CD4-positive, alpha-beta T cell (primary cell): ENCODE results near the gene MAP3K7CL. TPM values are rescaled to one million over a fixed set of nuclear protein-coding genes. Genes with fewer than 3 reads are reported as not detected.

Experiments
- ATAC-seq: fragments of 200-7000 bp; cut with Tn5 transposase; one replicate; pipeline ENCODE4 v1.10.0; 2022; ENCODE audit warnings: mild to moderate bottlenecking; ENCODE audit not compliant: poor library complexity
- CTCF ChIA-PET: fragments of 350-600 bp; sonication (Branson Sonifier 250); formaldehyde crosslinking; loops from one replicate; lab custom pipeline; 2021; ENCODE audit warnings: antibody characterized with exemption, inconsistent platforms; lab: Charles Lee
- POLR2A ChIA-PET: fragments of 350-600 bp; sonication (Branson Sonifier 250); formaldehyde crosslinking; loops from one replicate; lab custom pipeline; 2021; ENCODE audit warnings: antibody characterized with exemption, inconsistent platforms; lab: Charles Lee
- DNase-seq, 14 experiments: peaks; one replicate each; pipeline ENCODE4 v3.0.0-alpha.2; 2013 to 2020; ENCODE audit warnings: mixed read lengths in 2 of 14
- H3K27ac ChIP-seq, 2 donors: one replicate each; pipeline versions ENCODE4 v1.5.1 to v1.7.0; 2013; ENCODE audit warnings: low read length in 2 of 2, low read depth in 1 of 2, mild to moderate bottlenecking in 1 of 2
- H3K27me3 ChIP-seq, 2 experiments: 1 replicate in 1 of 2; 2 replicates in 1 of 2; pipeline versions ENCODE4 v1.6.1 to v1.7.0; 2013; ENCODE audit warnings: low read length in 2 of 2, control low read depth in 1 of 2, mild to moderate bottlenecking in 1 of 2, moderate library complexity in 1 of 2; ENCODE audit not compliant: insufficient read depth in 2 of 2, control insufficient read depth in 1 of 2
- H3K36me3 ChIP-seq: one replicate; pipeline ENCODE4 v1.6.1; 2013; ENCODE audit warnings: low read length, control low read depth; ENCODE audit not compliant: insufficient read depth
- H3K4me1 ChIP-seq: one replicate; pipeline ENCODE4 v1.6.1; 2013; ENCODE audit warnings: low read length, control low read depth; ENCODE audit not compliant: insufficient read depth
- H3K4me3 ChIP-seq: one replicate; pipeline ENCODE4 v1.5.1; 2013; ENCODE audit warnings: mild to moderate bottlenecking, low read length, moderate library complexity
- H3K9me3 ChIP-seq, 2 experiments: 1 replicate in 1 of 2; 2 replicates in 1 of 2; pipeline versions ENCODE4 v1.6.1 to v1.7.0; 2013; ENCODE audit warnings: low read length in 2 of 2, mild to moderate bottlenecking in 2 of 2, control low read depth in 1 of 2, moderate library complexity in 1 of 2; ENCODE audit not compliant: control insufficient read depth in 1 of 2, insufficient read depth in 1 of 2
- H3K27ac Mint-ChIP-seq: one replicate; pipeline ENCODE4 v1.8.0; 2020; ENCODE audit warnings: mixed read lengths
- H3K27me3 Mint-ChIP-seq: one replicate; pipeline ENCODE4 v1.8.0; 2021; ENCODE audit warnings: mixed read lengths
- H3K36me3 Mint-ChIP-seq: one replicate; pipeline ENCODE4 v1.8.0; 2021; ENCODE audit warnings: low read depth, mixed read lengths
- H3K4me1 Mint-ChIP-seq: one replicate; pipeline ENCODE4 v1.8.0; 2021; ENCODE audit warnings: low read depth, mixed read lengths
- H3K4me3 Mint-ChIP-seq: one replicate; pipeline ENCODE4 v1.8.0; 2020; ENCODE audit warnings: mild to moderate bottlenecking, mixed read lengths
- H3K9me3 Mint-ChIP-seq: one replicate; pipeline ENCODE4 v1.8.0; 2020; ENCODE audit warnings: mixed read lengths
- CTCF ChIP-seq: fragments of 200-600 bp; IDR thresholded peaks from one replicate; pipeline ENCODE4 v1.8.0; 2022; ENCODE audit warnings: antibody characterized with exemption, mild to moderate bottlenecking
- intact Hi-C, 2 experiments: fragments of 100-400 bp; cut with DNase I in 1 of 2; cut with micrococcal nuclease in 1 of 2; formaldehyde crosslinking; loops; one replicate each; pipeline versions ENCODE4 v1.15.1 to v1.9.0; 2023 to 2025; cut with DNase I, micrococcal nuclease
- total RNA-seq, 174 experiments: library from RNA in 2 of 174; stranded (reverse) in 2 of 174; gene quantifications; one replicate each; pipeline ENCODE4 v1.2.3 and lab custom pipeline; 2021 to 2026

The MAP3K7CL gene
- total RNA-seq, 2 experiments from 2014 or later, result 4.6 to 4.7 TPM

DNA sequence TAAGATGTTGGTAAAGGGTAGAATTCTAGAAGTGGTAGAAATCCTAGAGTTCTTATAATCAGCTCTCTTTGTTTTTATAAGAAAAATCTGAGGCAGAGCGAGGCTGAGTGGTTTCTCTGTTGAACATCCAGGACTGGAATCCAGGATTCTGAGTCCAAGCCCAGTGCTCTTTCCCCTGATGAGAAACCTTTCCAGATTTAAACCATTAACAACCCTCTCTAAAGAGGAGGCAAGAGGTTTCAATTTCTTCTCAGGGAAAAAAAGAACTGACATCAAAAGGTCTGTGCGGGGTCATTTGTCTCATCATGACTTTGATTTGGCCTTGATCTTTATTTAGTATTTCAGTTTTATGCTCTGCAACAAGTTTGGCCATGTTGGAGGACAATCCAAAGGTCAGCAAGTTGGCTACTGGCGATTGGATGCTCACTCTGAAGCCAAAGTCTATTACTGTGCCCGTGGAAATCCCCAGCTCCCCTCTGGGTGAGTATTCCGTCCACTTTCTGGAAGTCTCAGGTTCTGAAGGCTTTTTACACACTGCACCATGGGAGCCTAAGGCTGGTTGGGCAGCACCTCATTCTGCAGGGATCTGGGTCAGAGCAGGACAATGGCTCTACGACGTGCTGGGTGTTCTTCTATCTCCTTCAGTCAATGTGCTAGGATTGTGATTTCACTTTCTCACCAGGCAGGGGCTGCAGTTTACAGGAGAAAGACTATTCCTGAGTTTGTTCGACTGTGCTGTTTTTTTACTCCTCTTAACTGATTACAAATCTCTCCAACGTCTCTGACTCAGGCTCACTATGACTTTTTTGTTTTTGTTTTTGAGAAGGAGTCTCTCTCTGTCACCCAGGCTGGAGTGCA, 38.1 kb upstream of the MAP3K7CL start:
- ATAC-seq, result no peak
- ChIA-PET CTCF (interaction anchor here (1.2 kb wide), 1 partner anchor 284 kb away, joined by 3 read pairs; no protein-coding TSS in a partner anchor), POLR2A (no interaction called here)
- intact Hi-C loops, result loop anchor here in 1 of 2 experiments (1.0 to 10.0 kb wide), 2 partner anchors 281 to 382 kb away; no protein-coding TSS in a partner anchor
- Histone ChIP-seq H3K4me3 (no peak overlapping the region), H3K9me3 (no peaks in the 10 kb centered on the region), H3K27ac (no peak overlapping the region), H3K36me3 (peaks cover 8% of the 10 kb centered on the region), H3K27me3 (no peaks in the 10 kb centered on the region), H3K4me1 (no peaks in the 10 kb centered on the region)
- DNase-seq, result no peak
- Mint-ChIP-seq H3K4me3 (no peak overlapping the region), H3K9me3 (no peaks in the 10 kb centered on the region), H3K4me1 (no peaks in the 10 kb centered on the region), H3K27me3 (no peaks in the 10 kb centered on the region), H3K36me3 (peaks cover 9% of the 10 kb centered on the region), H3K27ac (no peak overlapping the region)
- no peak for TF ChIP-seq CTCF

GRCh38 chr21:29096218-29097015, 34.0 kb upstream of the MAP3K7CL start:
- POLR2A ChIA-PET, result no interaction called here
- Mint-ChIP-seq H3K4me3 (no peak overlapping the region), H3K36me3 (peaks cover 17% of the 10 kb centered on the region), H3K27me3 (no peaks in the 10 kb centered on the region), H3K27ac (no peak overlapping the region), H3K4me1 (no peaks in the 10 kb centered on the region), H3K9me3 (no peaks in the 10 kb centered on the region)
- Histone ChIP-seq H3K9me3 (no peaks in the 10 kb centered on the region), H3K4me1 (no peaks in the 10 kb centered on the region), H3K27ac (no peak overlapping the region), H3K27me3 (no peaks in the 10 kb centered on the region), H3K36me3 (peaks cover 8% of the 10 kb centered on the region), H3K4me3 (no peak overlapping the region)
- intact Hi-C loops, result loop anchor here in 1 of 2 experiments (10.0 kb wide), 1 partner anchor 378 kb away; no protein-coding TSS in a partner anchor
- CTCF ChIA-PET, result no interaction called here
- no peak for TF ChIP-seq CTCF
- DNase-seq, result no peak
- ATAC-seq, result no peak

DNA sequence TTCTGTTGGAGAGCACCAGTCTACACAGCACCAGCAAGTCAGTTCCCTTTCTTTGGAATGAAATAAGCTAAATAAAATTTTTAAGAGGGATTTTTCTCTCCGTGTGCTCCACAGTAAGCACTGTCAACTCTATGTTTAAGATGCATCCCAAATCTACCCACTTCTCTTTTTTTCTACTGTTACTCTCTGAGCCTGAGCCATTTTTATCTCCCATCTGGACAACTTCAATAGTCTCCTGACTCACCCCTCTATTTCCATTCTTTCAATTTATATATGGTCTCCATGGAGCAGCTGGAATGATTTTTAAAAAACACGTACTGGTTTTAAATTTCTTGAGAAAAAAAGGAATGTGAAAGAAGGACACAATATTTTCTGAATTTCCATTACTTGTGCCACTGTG, 32.3 kb upstream of the MAP3K7CL start:
- Mint-ChIP-seq H3K4me1 (no peaks in the 10 kb centered on the region), H3K27ac (no peak overlapping the region), H3K36me3 (peaks cover 31% of the 10 kb centered on the region), H3K4me3 (no peak overlapping the region), H3K27me3 (no peaks in the 10 kb centered on the region), H3K9me3 (no peaks in the 10 kb centered on the region)
- intact Hi-C loops, result loop anchor here in 1 of 2 experiments (10.0 kb wide), 1 partner anchor 377 kb away; no protein-coding TSS in a partner anchor
- peaks cover 8% of the 10 kb centered on the region for H3K36me3 ChIP-seq
- no peaks in the 10 kb centered on the region for H3K27me3 ChIP-seq
- CTCF ChIA-PET, result interaction anchor here (1.4 to 1.8 kb wide), 2 partner anchors 10 to 18 kb away, joined by 3 to 4 read pairs; no protein-coding TSS in a partner anchor
- ATAC-seq (no peak), DNase-seq (no peak)
- no peaks in the 10 kb centered on the region for H3K4me1 ChIP-seq
- H3K9me3 ChIP-seq, result no peaks in the 10 kb centered on the region
- no peak overlapping the region for H3K27ac ChIP-seq
- H3K4me3 ChIP-seq, result no peak overlapping the region
- POLR2A ChIA-PET, result no interaction called here
- no peak for TF ChIP-seq CTCF
